SHP77 (cell line): ENCODE measurements around the gene RGL4.

Experiments used
- DNase-seq, 2 experiments: peaks; one replicate each; lab custom pipeline; 2025; lab: John Stamatoyannopoulos, UW

Gene RGL4

GRCh38 chr22:23678133-23678532, 12.7 kb upstream of the RGL4 start:
- DNase-seq = no peak

GRCh38 chr22:23681026-23681809, 9.6 kb upstream of the RGL4 start:
- DNase-seq = no peak

- DNase-seq = no peak
Measured at GRCh38 chr22:23682077-23682476, 8.7 kb upstream of the RGL4 start.

- no peak for DNase-seq
Measured at GRCh38 chr22:23682827-23683355, 7.9 kb upstream of the RGL4 start.

GRCh38 chr22:23683545-23683944, 7.3 kb upstream of the RGL4 start:
- no peak for DNase-seq

GRCh38 chr22:23684026-23684425, 6.8 kb upstream of the RGL4 start:
- no peak for DNase-seq

GRCh38 chr22:23684561-23685031, 6.2 kb upstream of the RGL4 start:
- no peak for DNase-seq

- DNase-seq = no peak
Measured at GRCh38 chr22:23685205-23685784, 5.5 kb upstream of the RGL4 start.

- DNase-seq = no peak
Measured at GRCh38 chr22:23686416-23687024, 4.3 kb upstream of the RGL4 start.

GRCh38 chr22:23688121-23688520, 2.7 kb upstream of the RGL4 start:
- no peak for DNase-seq

- DNase-seq = no peak
Measured at GRCh38 chr22:23688571-23688970, 2.2 kb upstream of the RGL4 start.

GRCh38 chr22:23689414-23689813, 1.4 kb upstream of the RGL4 start:
- no peak for DNase-seq

- DNase-seq = no peak
Measured at GRCh38 chr22:23691748-23692423, 1.1 kb downstream of the RGL4 start.

GRCh38 chr22:23692598-23693291, 1.9 kb downstream of the RGL4 start:
- no peak for DNase-seq

- no peak for DNase-seq
Measured at GRCh38 chr22:23693979-23694680, 3.3 kb downstream of the RGL4 start.

GRCh38 chr22:23695141-23695540, 4.3 kb downstream of the RGL4 start:
- DNase-seq = no peak

GRCh38 chr22:23695571-23696325, 4.9 kb downstream of the RGL4 start:
- DNase-seq = no peak

GRCh38 chr22:23696326-23696851, 5.6 kb downstream of the RGL4 start:
- DNase-seq = no peak

GRCh38 chr22:23697031-23697970, 6.5 kb downstream of the RGL4 start:
- no peak for DNase-seq
